ENCODE data around the gene CDCA5. TPM values are rescaled to one million over a fixed set of nuclear protein-coding genes. Genes with fewer than 3 reads are reported as not detected.

The CDCA5 gene
- 93.9 and 94.8 TPM in 2 replicates for total RNA-seq (2021)
- long read RNA-seq, transcript CDCA5-204 (5 exons, 1,004 nt) = minor isoform, 124 of 1,195 reads
- long read RNA-seq, transcript CDCA5-201 (6 exons, 2,587 nt) = major isoform, 958 of 1,195 reads
- long read RNA-seq, transcript CDCA5-202 (5 exons, 1,012 nt) = minor isoform, 30 of 1,195 reads
- long read RNA-seq, partial matches to known transcripts = 17 of 1,195 reads
- long read RNA-seq, other reads (novel, unspliced or antisense) = 63 of 1,195 reads

GRCh38 chr11:65083834-65084597 lies at the start of gene CDCA5, which contains the start of gene ZFPL1:
Gene CDCA5 (minus strand): TSS chr11:65084040. CDS start chr11:65083978, 62 bp downstream.
Gene ZFPL1 (plus strand): TSS chr11:65084222. CDS start chr11:65084699, 477 bp downstream.
- Histone ChIP-seq H4K20me1 (ENCODE audit: control insufficient read depth, insufficient read depth, insufficient read length) (peaks cover 3% of the 10 kb centered on the region), H3K79me1 (ENCODE audit: insufficient read depth, low read depth, low read length, poor library complexity, severe bottlenecking) (peaks cover 4% of the 10 kb centered on the region), H4K91ac (ENCODE audit: insufficient read length, low read depth, low read length) (no peak within 1 kb of the TSS), H3K4me2 (ENCODE audit: insufficient read depth, insufficient read length, low read length) (peak within 1 kb of the TSS; percentile 79), H3K4me1 (ENCODE audit: insufficient read depth, low read length) (no peaks in the 10 kb centered on the region), H2BK120ac (ENCODE audit: low read depth, low read length, poor library complexity, severe bottlenecking) (no peak within 1 kb of the TSS), H3K27ac (ENCODE audit: insufficient read length, low read depth, low read length) (peak within 1 kb of the TSS; percentile 79), H4K5ac (ENCODE audit: insufficient read length, low read depth, low read length) (peak within 1 kb of the TSS; percentile 37), H3T11ph (ENCODE audit: low read length) (no peak within 1 kb of the TSS), H3K4ac (ENCODE audit: low read depth, low read length) (no peak within 1 kb of the TSS; the same call in 1 of the 2 replicates), H3K23ac (ENCODE audit: insufficient read length, low read depth, low read length) (no peak within 1 kb of the TSS), H3K14ac (ENCODE audit: insufficient read depth, low read length) (peak within 1 kb of the TSS; percentile 95), H2BK5ac (ENCODE audit: insufficient read length, low read length) (no peak within 1 kb of the TSS), H3K56ac (ENCODE audit: insufficient read length, low read depth, low read length) (no peak within 1 kb of the TSS), H4K8ac (replicated peaks; ENCODE audit: insufficient read length, low read depth, low read length) (no peak within 1 kb of the TSS), H3K9me3 (ENCODE audit: control insufficient read depth, low read depth, low read length) (no peaks in the 10 kb centered on the region), H2BK20ac (ENCODE audit: low read depth, low read length, poor library complexity, severe bottlenecking) (no peak within 1 kb of the TSS), H2BK15ac (ENCODE audit: low read depth, low read length) (no peak within 1 kb of the TSS), H3K79me2 (ENCODE audit: insufficient read depth, low read length) (peaks cover 8% of the 10 kb centered on the region; the same call in 1 of the 2 replicates), H2BK12ac (ENCODE audit: insufficient read length, low read depth, low read length) (no peak within 1 kb of the TSS), H3K27me3 (ENCODE audit: insufficient read depth, low read length) (no peaks in the 10 kb centered on the region), H2AFZ (ENCODE audit: low read length) (no peak within 1 kb of the TSS), H3K9ac (ENCODE audit: extremely low read depth, insufficient read length, low read length) (peak within 1 kb of the TSS; percentile 93), H3K18ac (ENCODE audit: insufficient read length, low read depth, low read length) (peak within 1 kb of the TSS; percentile 96), H3K23me2 (ENCODE audit: insufficient read length, low read depth, low read length, poor library complexity, severe bottlenecking) (peaks cover 12% of the 10 kb centered on the region), H2AK5ac (ENCODE audit: insufficient read length, low read length) (no peak within 1 kb of the TSS)
- Mint-ChIP-seq H3K27me3 (ENCODE audit: low read depth) (no peaks in the 10 kb centered on the region), H3K9me3 (no peaks in the 10 kb centered on the region; a peak in 1 of 5 replicates), H3K27ac (peak within 1 kb of the TSS; percentile 98 to 100 (median 99)), H3K4me1 (peaks cover 14 to 16% of the 10 kb centered on the region in 2 experiments), H3K36me3 (ENCODE audit: insufficient read depth in 1 of 3, low read depth in 3 of 3) (peaks cover 26 to 66% (median 65%) of the 10 kb centered on the region in 3 experiments), H3K4me3 (peak within 1 kb of the TSS; percentile 97 to 99)
- peak; percentile 96 for DNase-seq
- TF ChIP-seq, protein P1, sequence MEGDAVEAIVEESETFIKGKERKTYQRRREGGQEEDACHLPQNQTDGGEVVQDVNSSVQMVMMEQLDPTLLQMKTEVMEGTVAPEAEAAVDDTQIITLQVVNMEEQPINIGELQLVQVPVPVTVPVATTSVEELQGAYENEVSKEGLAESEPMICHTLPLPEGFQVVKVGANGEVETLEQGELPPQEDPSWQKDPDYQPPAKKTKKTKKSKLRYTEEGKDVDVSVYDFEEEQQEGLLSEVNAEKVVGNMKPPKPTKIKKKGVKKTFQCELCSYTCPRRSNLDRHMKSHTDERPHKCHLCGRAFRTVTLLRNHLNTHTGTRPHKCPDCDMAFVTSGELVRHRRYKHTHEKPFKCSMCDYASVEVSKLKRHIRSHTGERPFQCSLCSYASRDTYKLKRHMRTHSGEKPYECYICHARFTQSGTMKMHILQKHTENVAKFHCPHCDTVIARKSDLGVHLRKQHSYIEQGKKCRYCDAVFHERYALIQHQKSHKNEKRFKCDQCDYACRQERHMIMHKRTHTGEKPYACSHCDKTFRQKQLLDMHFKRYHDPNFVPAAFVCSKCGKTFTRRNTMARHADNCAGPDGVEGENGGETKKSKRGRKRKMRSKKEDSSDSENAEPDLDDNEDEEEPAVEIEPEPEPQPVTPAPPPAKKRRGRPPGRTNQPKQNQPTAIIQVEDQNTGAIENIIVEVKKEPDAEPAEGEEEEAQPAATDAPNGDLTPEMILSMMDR (conservative IDR thresholded peaks at IDR 0.05) = no peak
- WGBS (ENCODE audit: extremely low coverage, insufficient read length, low lambda C conversion rate) = no CpG with 5 or more reads among the region's 79 CpGs

Measured in H9 (cell line).